Activated CD4-positive, alpha-beta memory T cell treated with anti-CD3 and anti-CD28 coated beads, Interleukin-2, amount 10 ng/mL, durations not matched to agents 7 days and 5 days (primary cell): ENCODE results near the gene VPS33A. TPM values are rescaled to one million over a fixed set of nuclear protein-coding genes. Genes with fewer than 3 reads are reported as not detected.
"Not testable (repeated sequence)": the region's sequence is repeated elsewhere in the genome, so short reads cannot be mapped to it uniquely, and the experiment has no call there.

ENCODE experiments used
- CTCF ChIA-PET: fragments of 350-600 bp; sonication (Branson Sonifier 250); formaldehyde crosslinking; loops from one replicate; lab custom pipeline; 2021; ENCODE audit warnings: antibody characterized with exemption, inconsistent platforms; lab: Charles Lee
- POLR2A ChIA-PET: fragments of 350-600 bp; sonication (Branson Sonifier 250); formaldehyde crosslinking; loops from one replicate; lab custom pipeline; 2021; ENCODE audit warnings: antibody characterized with exemption; lab: Charles Lee
- DNase-seq: peaks from one replicate; pipeline ENCODE4 v3.0.0-alpha.2; 2020
- H3K27ac Mint-ChIP-seq: one replicate; pipeline ENCODE4 v1.8.0; 2021; ENCODE audit warnings: mild to moderate bottlenecking, mixed read lengths
- H3K27me3 Mint-ChIP-seq: one replicate; pipeline ENCODE4 v1.8.0; 2021; ENCODE audit warnings: mixed read lengths
- H3K36me3 Mint-ChIP-seq: one replicate; pipeline ENCODE4 v1.8.0; 2021; ENCODE audit warnings: low read depth, mixed read lengths
- H3K4me1 Mint-ChIP-seq: one replicate; pipeline ENCODE4 v1.8.0; 2021; ENCODE audit warnings: mixed read lengths
- H3K4me3 Mint-ChIP-seq: one replicate; pipeline ENCODE4 v1.8.0; 2021; ENCODE audit warnings: mild to moderate bottlenecking, mixed read lengths
- H3K9me3 Mint-ChIP-seq: one replicate; pipeline ENCODE4 v1.8.0; 2021; ENCODE audit warnings: mixed read lengths
- total RNA-seq, 2 experiments: library from RNA; stranded (reverse); gene quantifications; one replicate each; pipeline ENCODE4 v1.2.3, GENCODE V29; 2021

Gene VPS33A
- total RNA-seq, 2 experiments from 2014 or later: 29.8 to 30.6 TPM

DNA sequence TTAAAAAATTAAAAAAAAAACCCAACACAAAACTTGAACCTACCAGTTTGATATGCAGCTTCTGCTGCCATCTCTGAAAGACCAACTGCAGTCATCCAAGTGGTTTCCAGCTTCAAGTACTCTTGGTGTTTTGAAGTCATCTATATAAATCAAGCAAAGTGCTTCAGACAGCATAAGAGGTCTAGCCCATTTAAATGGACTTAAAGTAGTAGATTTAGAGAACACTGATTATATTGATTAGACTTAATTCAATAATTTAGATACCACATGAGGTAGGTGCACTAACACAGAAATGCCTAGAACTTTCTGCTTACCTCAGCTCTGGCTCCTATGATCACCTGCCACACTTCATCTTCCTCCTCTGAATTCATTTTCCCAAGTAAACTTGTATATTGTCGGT is 49.8 kb downstream of the VPS33A start:
- ChIA-PET CTCF (interaction anchor here (0.9 to 1.1 kb wide), 5 partner anchors 8 to 143 kb away, joined by 3 to 5 read pairs (median 3); no protein-coding TSS in a partner anchor), POLR2A (interaction anchor here (1.6 to 2.4 kb wide), 2 partner anchors 9 to 10 kb away, joined by 3 to 16 read pairs; partner anchors contain the start of gene DIABLO)
- no peak overlapping the region for H3K4me3 Mint-ChIP-seq
- DNase-seq: no peak
- peaks cover 2% of the 10 kb centered on the region for H3K4me1 Mint-ChIP-seq
- peaks cover 56% of the 10 kb centered on the region for H3K36me3 Mint-ChIP-seq
- no peaks in the 10 kb centered on the region for H3K9me3 Mint-ChIP-seq
- H3K27ac Mint-ChIP-seq: no peak overlapping the region
- H3K27me3 Mint-ChIP-seq: no peaks in the 10 kb centered on the region

GRCh38 chr12:122215771-122216170 is 50.5 kb downstream of the VPS33A start:
- Mint-ChIP-seq H3K9me3 (no peaks in the 10 kb centered on the region), H3K4me1 (peaks cover 2% of the 10 kb centered on the region), H3K36me3 (peaks cover 54% of the 10 kb centered on the region), H3K27ac (peak overlapping the region; percentile 53), H3K4me3 (no peak overlapping the region), H3K27me3 (no peaks in the 10 kb centered on the region)
- CTCF ChIA-PET: interaction anchor here (0.6 to 1.0 kb wide), 5 partner anchors 16 to 232 kb away, joined by 3 to 5 read pairs (median 3); no protein-coding TSS in a partner anchor
- no peak for DNase-seq
- POLR2A ChIA-PET: interaction anchor here (2.4 kb wide), 1 partner anchor 9 kb away, joined by 16 read pairs; the partner anchor contains the start of gene DIABLO

GRCh38 chr12:122208073-122208820 is 58.0 kb downstream of the VPS33A start:
- H3K27ac Mint-ChIP-seq: no peak overlapping the region
- H3K4me3 Mint-ChIP-seq: no peak overlapping the region
- H3K27me3 Mint-ChIP-seq: peaks cover 15% of the 10 kb centered on the region
- H3K9me3 Mint-ChIP-seq: no peaks in the 10 kb centered on the region
- no peak for DNase-seq
- peaks cover 30% of the 10 kb centered on the region for H3K36me3 Mint-ChIP-seq
- CTCF ChIA-PET: interaction anchor here (0.5 to 1.5 kb wide), 2 partner anchors 15 to 18 kb away, joined by 3 to 4 read pairs; partner anchors contain the start of gene DIABLO
- H3K4me1 Mint-ChIP-seq: peaks cover 10% of the 10 kb centered on the region
- POLR2A ChIA-PET: interaction anchor here (1.4 kb wide), 2 partner anchors 15 to 36 kb away, joined by 5 read pairs; no protein-coding TSS in a partner anchor

DNA sequence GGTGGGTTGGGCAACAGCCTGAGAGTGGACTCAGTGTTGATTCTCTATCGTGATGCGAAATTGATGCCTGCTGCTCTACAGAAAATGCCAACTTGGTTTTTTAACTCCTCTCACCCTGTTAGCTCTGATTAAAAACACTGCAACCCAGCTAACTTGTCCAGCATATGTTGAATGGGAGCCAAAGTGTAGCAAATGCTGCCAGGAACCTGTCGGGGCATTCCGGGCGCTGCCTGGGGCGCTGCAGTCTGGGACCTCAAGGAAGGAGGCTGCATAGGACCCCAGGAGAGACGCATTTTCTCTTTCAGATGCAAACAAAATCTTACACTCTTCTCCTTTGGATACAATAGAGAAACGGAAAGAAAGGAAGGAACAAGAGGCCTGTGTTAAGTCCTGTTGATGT is 58.9 kb downstream of the VPS33A start:
- Mint-ChIP-seq H3K27me3 (peaks cover 22% of the 10 kb centered on the region), H3K4me3 (no peak overlapping the region), H3K9me3 (no peaks in the 10 kb centered on the region), H3K36me3 (peaks cover 28% of the 10 kb centered on the region), H3K4me1 (peaks cover 12% of the 10 kb centered on the region), H3K27ac (no peak overlapping the region)
- ChIA-PET CTCF (no interaction called here), POLR2A (interaction anchor here (1.4 kb wide), 1 partner anchor 37 kb away, joined by 5 read pairs; no protein-coding TSS in a partner anchor)
- DNase-seq: no peak

DNA sequence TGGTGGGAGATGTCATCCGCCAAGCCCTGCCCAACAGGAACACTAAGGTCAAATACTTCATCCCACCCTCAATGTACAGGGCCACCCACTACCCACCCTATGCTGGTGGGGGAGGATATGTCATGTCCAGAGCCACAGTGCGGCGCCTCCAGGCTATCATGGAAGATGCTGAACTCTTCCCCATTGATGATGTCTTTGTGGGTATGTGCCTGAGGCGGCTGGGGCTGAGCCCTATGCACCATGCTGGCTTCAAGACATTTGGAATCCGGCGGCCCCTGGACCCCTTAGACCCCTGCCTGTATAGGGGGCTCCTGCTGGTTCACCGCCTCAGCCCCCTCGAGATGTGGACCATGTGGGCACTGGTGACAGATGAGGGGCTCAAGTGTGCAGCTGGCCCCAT is 59.3 kb downstream of the VPS33A start:
- Mint-ChIP-seq H3K27ac (no peak overlapping the region), H3K4me3 (no peak overlapping the region), H3K9me3 (no peaks in the 10 kb centered on the region), H3K4me1 (peaks cover 12% of the 10 kb centered on the region), H3K36me3 (peaks cover 24% of the 10 kb centered on the region), H3K27me3 (peaks cover 23% of the 10 kb centered on the region)
- ChIA-PET POLR2A (interaction anchor here (1.1 kb wide), 1 partner anchor 10 kb away, joined by 3 read pairs; no protein-coding TSS in a partner anchor), CTCF (no interaction called here)
- no peak for DNase-seq

DNA sequence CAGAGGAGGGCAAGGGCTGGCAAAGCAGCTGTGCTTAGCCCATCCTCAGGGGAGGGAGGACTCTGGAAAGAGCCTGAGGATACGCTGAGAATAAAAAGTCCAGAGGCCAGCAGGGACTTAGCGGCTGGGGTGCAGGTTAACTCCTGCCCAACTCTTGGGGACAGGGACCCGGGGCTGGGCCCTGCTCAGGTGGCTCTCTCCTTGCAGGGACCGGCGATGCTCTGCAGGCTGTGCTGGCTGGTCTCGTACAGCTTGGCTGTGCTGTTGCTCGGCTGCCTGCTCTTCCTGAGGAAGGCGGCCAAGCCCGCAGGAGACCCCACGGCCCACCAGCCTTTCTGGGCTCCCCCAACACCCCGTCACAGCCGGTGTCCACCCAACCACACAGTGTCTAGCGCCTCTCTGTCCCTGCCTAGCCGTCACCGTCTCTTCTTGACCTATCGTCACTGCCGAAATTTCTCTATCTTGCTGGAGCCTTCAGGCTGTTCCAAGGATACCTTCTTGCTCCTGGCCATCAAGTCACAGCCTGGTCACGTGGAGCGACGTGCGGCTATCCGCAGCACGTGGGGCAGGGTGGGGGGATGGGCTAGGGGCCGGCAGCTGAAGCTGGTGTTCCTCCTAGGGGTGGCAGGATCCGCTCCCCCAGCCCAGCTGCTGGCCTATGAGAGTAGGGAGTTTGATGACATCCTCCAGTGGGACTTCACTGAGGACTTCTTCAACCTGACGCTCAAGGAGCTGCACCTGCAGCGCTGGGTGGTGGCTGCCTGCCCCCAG is 60.0 kb downstream of the VPS33A start:
- CTCF ChIA-PET: no interaction called here
- Mint-ChIP-seq H3K4me1 (peaks cover 12% of the 10 kb centered on the region), H3K4me3 (no peak overlapping the region), H3K36me3 (peaks cover 19% of the 10 kb centered on the region), H3K27me3 (peaks cover 26% of the 10 kb centered on the region), H3K9me3 (no peaks in the 10 kb centered on the region), H3K27ac (no peak overlapping the region)
- POLR2A ChIA-PET: interaction anchor here (0.5 to 1.5 kb wide), 5 partner anchors 11 to 214 kb away, joined by 3 read pairs; partner anchors contain the start of gene LRRC43
- DNase-seq: no peak

DNA sequence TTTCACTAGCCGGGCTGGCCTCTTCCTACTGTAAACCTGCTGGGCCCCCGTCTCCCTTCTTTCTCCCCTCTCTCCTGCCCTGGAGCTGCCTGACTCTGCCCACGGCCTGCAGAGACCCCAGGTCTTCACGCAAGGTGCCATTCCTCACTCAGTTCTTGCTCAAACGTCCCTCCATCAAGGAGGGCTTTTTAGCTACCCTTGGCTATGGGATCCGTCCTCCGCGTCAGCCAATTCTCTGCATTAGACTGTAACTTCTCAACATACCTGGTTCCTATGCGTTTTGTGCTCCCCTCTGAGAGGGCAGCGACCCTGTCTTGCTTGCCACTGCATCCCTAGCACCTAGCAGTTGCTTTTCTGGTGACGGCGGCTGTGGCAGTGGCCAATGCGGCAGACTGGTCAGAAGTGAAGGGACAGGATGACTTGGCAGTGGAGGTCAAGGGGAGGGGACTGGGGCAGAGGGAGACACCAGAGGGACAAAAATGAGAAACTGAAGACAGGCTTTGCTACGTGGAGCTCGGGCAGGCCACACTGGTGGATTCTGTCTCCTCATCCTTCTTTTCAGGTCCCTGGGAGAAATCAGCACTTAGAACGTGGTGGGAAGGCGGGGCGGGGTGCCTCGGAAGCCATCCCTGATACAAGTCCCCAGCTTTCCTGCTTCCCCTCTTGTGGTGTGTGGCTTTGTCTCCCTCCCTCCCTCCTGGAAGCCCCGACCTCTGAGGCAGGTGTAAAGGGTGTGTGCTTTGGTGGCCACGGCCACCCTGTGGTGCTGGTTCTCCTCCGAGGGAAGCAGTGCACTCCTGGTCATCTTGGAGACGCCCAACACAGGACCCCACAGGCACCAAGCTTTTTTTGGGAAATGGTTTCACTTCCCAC is 61.0 kb downstream of the VPS33A start:
- peaks cover 15% of the 10 kb centered on the region for H3K36me3 Mint-ChIP-seq
- H3K4me1 Mint-ChIP-seq: peaks cover 12% of the 10 kb centered on the region
- ChIA-PET POLR2A (interaction anchor here (1.0 to 1.5 kb wide), 5 partner anchors 18 to 62 kb away, joined by 3 to 4 read pairs (median 3); partner anchors contain the start of gene LRRC43), CTCF (interaction anchor here (1.2 kb wide), 1 partner anchor 39 kb away, joined by 3 read pairs; no protein-coding TSS in a partner anchor)
- no peak overlapping the region for H3K27ac Mint-ChIP-seq
- peaks cover 29% of the 10 kb centered on the region for H3K27me3 Mint-ChIP-seq
- H3K9me3 Mint-ChIP-seq: no peaks in the 10 kb centered on the region
- H3K4me3 Mint-ChIP-seq: peak overlapping the region; percentile 64
- no peak for DNase-seq

GRCh38 chr12:122204167-122205052 is 61.9 kb downstream of the VPS33A start:
- Mint-ChIP-seq H3K4me3 (peak overlapping the region; percentile 64), H3K27ac (no peak overlapping the region), H3K36me3 (peaks cover 12% of the 10 kb centered on the region), H3K27me3 (peaks cover 35% of the 10 kb centered on the region), H3K9me3 (no peaks in the 10 kb centered on the region), H3K4me1 (peaks cover 12% of the 10 kb centered on the region)
- DNase-seq: no peak
- ChIA-PET CTCF (interaction anchor here (1.2 kb wide), 1 partner anchor 40 kb away, joined by 3 read pairs; no protein-coding TSS in a partner anchor), POLR2A (interaction anchor here (1.0 to 1.4 kb wide), 4 partner anchors 21 to 123 kb away, joined by 3 to 6 read pairs (median 4); partner anchors contain the start of gene DIABLO)

- peaks cover 10% of the 10 kb centered on the region for H3K36me3 Mint-ChIP-seq
- CTCF ChIA-PET: no interaction called here
These were observed 62.8 kb downstream of the VPS33A start, which contains the start of gene B3GNT4 for GRCh38 chr12:122203301-122204166. Gene B3GNT4 (plus strand): TSS chr12:122203709. CDS start chr12:122204619, 910 bp downstream.

GRCh38 chr12:122202811-122203210 is 63.5 kb downstream of the VPS33A start:
- DNase-seq, H3K27ac Mint-ChIP-seq, H3K9me3 Mint-ChIP-seq, CTCF ChIA-PET, H3K36me3 Mint-ChIP-seq: not testable (repeated sequence)
- POLR2A ChIA-PET: interaction anchor here (0.5 to 1.4 kb wide), 2 partner anchors 23 to 150 kb away, joined by 3 to 6 read pairs; partner anchors contain the start of gene DIABLO
- H3K4me1 Mint-ChIP-seq: peaks cover 17% of the 10 kb centered on the region
- peaks cover 38% of the 10 kb centered on the region for H3K27me3 Mint-ChIP-seq
- H3K4me3 Mint-ChIP-seq: peak overlapping the region; percentile 71

More at GRCh38 chr12:122203301-122204166, 62.8 kb downstream of the VPS33A start, which contains the start of gene B3GNT4:
- H3K4me1 Mint-ChIP-seq: peaks cover 12% of the 10 kb centered on the region
- no peak within 1 kb of the TSS for H3K27ac Mint-ChIP-seq
- H3K4me3 Mint-ChIP-seq: peak within 1 kb of the TSS; percentile 71
- POLR2A ChIA-PET: interaction anchor here (0.5 to 1.4 kb wide), 3 partner anchors 22 to 151 kb away, joined by 3 to 6 read pairs (median 3); partner anchors contain the start of gene DIABLO
- peaks cover 35% of the 10 kb centered on the region for H3K27me3 Mint-ChIP-seq
- peak; percentile 68 for DNase-seq
- H3K9me3 Mint-ChIP-seq: no peaks in the 10 kb centered on the region
